GM04503 (cell line): Measurements from ENCODE around the gene LIN52.

ENCODE experiments used
- DNase-seq: peaks from one replicate; pipeline ENCODE4 v3.0.0-alpha.2; 2012; ENCODE audit warnings: low read depth

Gene LIN52

GRCh38 chr14:74084277-74085046 is at the start of gene LIN52, which contains the start of gene ALDH6A1:
Gene LIN52 (plus strand): TSS chr14:74084956. CDS start chr14:74084975, 19 bp downstream.
Gene ALDH6A1 (minus strand): TSS chr14:74084453. CDS start chr14:74084394, 59 bp downstream.
- peak; percentile 100 for DNase-seq

GRCh38 chr14:74035556-74035955 is 49.2 kb upstream of the LIN52 start:
- peak; percentile 12 for DNase-seq

GRCh38 chr14:74038020-74038859 is 46.5 kb upstream of the LIN52 start:
- no peak for DNase-seq

GRCh38 chr14:74042296-74042695 is 42.5 kb upstream of the LIN52 start:
- DNase-seq = no peak

- DNase-seq = no peak
Measured at GRCh38 chr14:74045522-74045921, 39.2 kb upstream of the LIN52 start.

GRCh38 chr14:74048281-74048680 is 36.5 kb upstream of the LIN52 start:
- no peak for DNase-seq

GRCh38 chr14:74049876-74050495 is 34.8 kb upstream of the LIN52 start:
- no peak for DNase-seq

GRCh38 chr14:74062809-74063150 is 22.0 kb upstream of the LIN52 start:
- DNase-seq = no peak

- no peak for DNase-seq
Measured at GRCh38 chr14:74064426-74064825, 20.3 kb upstream of the LIN52 start.

GRCh38 chr14:74064883-74065282 is 19.9 kb upstream of the LIN52 start:
- DNase-seq = no peak

GRCh38 chr14:74065746-74066575 is 18.8 kb upstream of the LIN52 start:
- DNase-seq = no peak

GRCh38 chr14:74077401-74077800 is 7.4 kb upstream of the LIN52 start:
- no peak for DNase-seq

- DNase-seq = no peak
Measured at GRCh38 chr14:74080820-74081460, 3.8 kb upstream of the LIN52 start.

GRCh38 chr14:74081491-74081890 is 3.3 kb upstream of the LIN52 start:
- DNase-seq = no peak

GRCh38 chr14:74083161-74083560 is 1.6 kb upstream of the LIN52 start:
- no peak for DNase-seq

- DNase-seq = no peak
Measured at GRCh38 chr14:74083784-74084276, 926 bp upstream of the LIN52 start.

- no peak for DNase-seq
Measured at GRCh38 chr14:74085047-74085637, 386 bp downstream of the LIN52 start.

- DNase-seq = no peak
Measured at GRCh38 chr14:74085828-74086227, 1.1 kb downstream of the LIN52 start.

GRCh38 chr14:74089251-74090020 is 4.7 kb downstream of the LIN52 start:
- DNase-seq = no peak

- DNase-seq = no peak
Measured at GRCh38 chr14:74105381-74105780, 20.6 kb downstream of the LIN52 start.
